ENCODE data around the gene ATP12A. TPM values are rescaled to one million over a fixed set of nuclear protein-coding genes. Genes with fewer than 3 reads are reported as not detected.

ATP12A gene
- total and polyA plus RNA-seq, 4 experiments from 2014 or later, result not detected

GRCh38 chr13:24741016-24741662 lies 60.9 kb downstream of the ATP12A start:
- H3K4me1 ChIP-seq (ENCODE audit: insufficient read depth, low read length), result no peaks in the 10 kb centered on the region
- intact Hi-C loops (cut with micrococcal nuclease), result no loop called here
- ChIA-PET CTCF (ENCODE audit: partially characterized antibody) (interaction anchor here (1.0 kb wide), 1 partner anchor 12 kb away, joined by 4 read pairs; no protein-coding TSS in a partner anchor), POLR2A (ENCODE audit: partially characterized antibody) (no interaction called here)
- Mint-ChIP-seq H3K4me3 (no peak overlapping the region), H3K4me1 (no peaks in the 10 kb centered on the region), H3K27me3 (peaks cover 5 to 14% of the 10 kb centered on the region in 2 donors), H3K36me3 (no peaks in the 10 kb centered on the region), H3K9me3 (peaks cover 0 to 2% (median 0%) of the 10 kb centered on the region in 8 donors), H3K27ac (no peak overlapping the region)
- no peaks in the 10 kb centered on the region for H3K27me3 ChIP-seq (ENCODE audit: insufficient read depth, low read length)
- H3K36me3 ChIP-seq (ENCODE audit: insufficient read depth, low read length), result no peaks in the 10 kb centered on the region
- H3K27ac ChIP-seq (ENCODE audit: low read depth, low read length), result no peak overlapping the region
- no peak overlapping the region for H3K4me3 ChIP-seq (ENCODE audit: low read length in 2 of 2)
- DNase-seq, result no peak
- H3K9me3 ChIP-seq (ENCODE audit: control insufficient read depth in 1 of 2, low read length in 2 of 2), result no peaks in the 10 kb centered on the region

- Histone ChIP-seq H3K4me3 (ENCODE audit: low read length in 2 of 2) (no peak overlapping the region), H3K4me1 (ENCODE audit: insufficient read depth, low read length) (no peaks in the 10 kb centered on the region), H3K27ac (ENCODE audit: low read depth, low read length) (no peak overlapping the region), H3K36me3 (ENCODE audit: insufficient read depth, low read length) (no peaks in the 10 kb centered on the region), H3K27me3 (ENCODE audit: insufficient read depth, low read length) (no peaks in the 10 kb centered on the region), H3K9me3 (ENCODE audit: control insufficient read depth in 1 of 2, low read length in 2 of 2) (no peaks in the 10 kb centered on the region)
- Mint-ChIP-seq H3K36me3 (no peaks in the 10 kb centered on the region), H3K4me3 (no peak overlapping the region), H3K9me3 (peaks cover 0 to 2% (median 0%) of the 10 kb centered on the region in 8 donors), H3K27ac (no peak overlapping the region), H3K4me1 (peaks cover 0 to under 1% (median 0%) of the 10 kb centered on the region in 4 donors), H3K27me3 (peaks cover 7 to 15% of the 10 kb centered on the region in 2 donors)
- CTCF ChIA-PET (ENCODE audit: partially characterized antibody), result no interaction called here
- intact Hi-C loops (cut with micrococcal nuclease), result no loop called here
- DNase-seq, result no peak
- POLR2A ChIA-PET (ENCODE audit: partially characterized antibody), result no interaction called here
Observed at GRCh38 chr13:24741791-24742190, 61.6 kb downstream of the ATP12A start.

GRCh38 chr13:24742294-24742693 lies 62.1 kb downstream of the ATP12A start:
- Histone ChIP-seq H3K36me3 (ENCODE audit: insufficient read depth, low read length) (no peaks in the 10 kb centered on the region), H3K4me1 (ENCODE audit: insufficient read depth, low read length) (no peaks in the 10 kb centered on the region), H3K9me3 (ENCODE audit: control insufficient read depth in 1 of 2, low read length in 2 of 2) (no peaks in the 10 kb centered on the region), H3K4me3 (ENCODE audit: low read length in 2 of 2) (no peak overlapping the region), H3K27ac (ENCODE audit: low read depth, low read length) (no peak overlapping the region), H3K27me3 (ENCODE audit: insufficient read depth, low read length) (no peaks in the 10 kb centered on the region)
- Mint-ChIP-seq H3K27me3 (peaks cover 10 to 20% of the 10 kb centered on the region in 2 donors), H3K36me3 (no peaks in the 10 kb centered on the region), H3K27ac (no peak overlapping the region), H3K9me3 (peaks cover 0 to 2% (median 0%) of the 10 kb centered on the region in 8 donors), H3K4me1 (peaks cover 3 to 5% (median 4%) of the 10 kb centered on the region in 4 donors), H3K4me3 (no peak overlapping the region)
- CTCF ChIA-PET (ENCODE audit: partially characterized antibody), result interaction anchor here (0.9 kb wide), 1 partner anchor 33 kb away, joined by 3 read pairs; no protein-coding TSS in a partner anchor
- POLR2A ChIA-PET (ENCODE audit: partially characterized antibody), result no interaction called here
- intact Hi-C loops (cut with micrococcal nuclease), result no loop called here
- DNase-seq, result no peak

GRCh38 chr13:24742977-24743376 lies 62.8 kb downstream of the ATP12A start:
- Mint-ChIP-seq H3K36me3 (no peaks in the 10 kb centered on the region), H3K27me3 (peaks cover 12 to 22% of the 10 kb centered on the region in 2 donors), H3K9me3 (peaks cover 0 to 2% (median 0%) of the 10 kb centered on the region in 8 donors), H3K4me1 (peaks cover 4 to 9% (median 6%) of the 10 kb centered on the region in 4 donors), H3K27ac (no peak overlapping the region), H3K4me3 (no peak overlapping the region)
- CTCF ChIA-PET (ENCODE audit: partially characterized antibody), result interaction anchor here (0.9 kb wide), 1 partner anchor 34 kb away, joined by 3 read pairs; no protein-coding TSS in a partner anchor
- Histone ChIP-seq H3K4me1 (ENCODE audit: insufficient read depth, low read length) (no peaks in the 10 kb centered on the region), H3K27ac (ENCODE audit: low read depth, low read length) (no peak overlapping the region), H3K9me3 (ENCODE audit: control insufficient read depth in 1 of 2, low read length in 2 of 2) (no peaks in the 10 kb centered on the region), H3K27me3 (ENCODE audit: insufficient read depth, low read length) (no peaks in the 10 kb centered on the region), H3K4me3 (ENCODE audit: low read length in 2 of 2) (no peak overlapping the region), H3K36me3 (ENCODE audit: insufficient read depth, low read length) (no peaks in the 10 kb centered on the region)
- no peak for DNase-seq
- intact Hi-C loops (cut with micrococcal nuclease), result no loop called here
- POLR2A ChIA-PET (ENCODE audit: partially characterized antibody), result no interaction called here

GRCh38 chr13:24744247-24744646 lies 64.0 kb downstream of the ATP12A start:
- Histone ChIP-seq H3K27me3 (ENCODE audit: insufficient read depth, low read length) (no peaks in the 10 kb centered on the region), H3K4me3 (ENCODE audit: low read length in 2 of 2) (no peak overlapping the region), H3K36me3 (ENCODE audit: insufficient read depth, low read length) (no peaks in the 10 kb centered on the region), H3K9me3 (ENCODE audit: control insufficient read depth in 1 of 2, low read length in 2 of 2) (no peaks in the 10 kb centered on the region), H3K4me1 (ENCODE audit: insufficient read depth, low read length) (no peaks in the 10 kb centered on the region), H3K27ac (ENCODE audit: low read depth, low read length) (no peak overlapping the region)
- Mint-ChIP-seq H3K9me3 (no peaks in the 10 kb centered on the region), H3K4me3 (no peak overlapping the region), H3K27ac (no peak overlapping the region), H3K4me1 (peaks cover 5 to 12% (median 9%) of the 10 kb centered on the region in 4 donors), H3K27me3 (peaks cover 20 to 28% of the 10 kb centered on the region in 2 donors), H3K36me3 (no peaks in the 10 kb centered on the region)
- no peak for DNase-seq
- CTCF ChIA-PET (ENCODE audit: partially characterized antibody), result no interaction called here
- intact Hi-C loops (cut with micrococcal nuclease), result no loop called here
- POLR2A ChIA-PET (ENCODE audit: partially characterized antibody), result no interaction called here

GRCh38 chr13:24745516-24745860 lies 65.3 kb downstream of the ATP12A start:
- no peak for DNase-seq
- peaks cover 5 to 12% (median 9%) of the 10 kb centered on the region in 4 donors for H3K4me1 Mint-ChIP-seq
- H3K27ac ChIP-seq (ENCODE audit: low read depth, low read length), result no peak overlapping the region
- H3K27me3 ChIP-seq (ENCODE audit: insufficient read depth, low read length), result no peaks in the 10 kb centered on the region
- H3K4me1 ChIP-seq (ENCODE audit: insufficient read depth, low read length), result no peaks in the 10 kb centered on the region
- H3K9me3 Mint-ChIP-seq, result no peaks in the 10 kb centered on the region
- POLR2A ChIA-PET (ENCODE audit: partially characterized antibody), result no interaction called here
- H3K36me3 Mint-ChIP-seq, result no peaks in the 10 kb centered on the region
- intact Hi-C loops (cut with micrococcal nuclease), result no loop called here
- no peak overlapping the region for H3K27ac Mint-ChIP-seq
- H3K27me3 Mint-ChIP-seq, result peaks cover 27 to 32% of the 10 kb centered on the region in 2 donors
- no peak overlapping the region for H3K4me3 ChIP-seq (ENCODE audit: low read length in 2 of 2)
- CTCF ChIA-PET (ENCODE audit: partially characterized antibody), result interaction anchor here (0.6 kb wide), 1 partner anchor 16 kb away, joined by 3 read pairs; no protein-coding TSS in a partner anchor
- H3K36me3 ChIP-seq (ENCODE audit: insufficient read depth, low read length), result no peaks in the 10 kb centered on the region
- no peaks in the 10 kb centered on the region for H3K9me3 ChIP-seq (ENCODE audit: control insufficient read depth in 1 of 2, low read length in 2 of 2)
- peak overlapping the region in 3 of 8 donors; percentile 22 to 64 (median 25) for H3K4me3 Mint-ChIP-seq

- Mint-ChIP-seq H3K36me3 (no peaks in the 10 kb centered on the region), H3K27ac (no peak overlapping the region), H3K4me3 (no peak overlapping the region), H3K9me3 (no peaks in the 10 kb centered on the region), H3K4me1 (peaks cover 5 to 12% (median 9%) of the 10 kb centered on the region in 4 donors), H3K27me3 (peaks cover 31 to 35% of the 10 kb centered on the region in 2 donors)
- no peaks in the 10 kb centered on the region for H3K9me3 ChIP-seq (ENCODE audit: control insufficient read depth in 1 of 2, low read length in 2 of 2)
- no peak overlapping the region for H3K4me3 ChIP-seq (ENCODE audit: low read length in 2 of 2)
- ChIA-PET CTCF (ENCODE audit: partially characterized antibody) (interaction anchor here (0.6 kb wide), 1 partner anchor 16 kb away, joined by 3 read pairs; no protein-coding TSS in a partner anchor), POLR2A (ENCODE audit: partially characterized antibody) (no interaction called here)
- no peaks in the 10 kb centered on the region for H3K27me3 ChIP-seq (ENCODE audit: insufficient read depth, low read length)
- DNase-seq, result no peak
- H3K27ac ChIP-seq (ENCODE audit: low read depth, low read length), result no peak overlapping the region
- intact Hi-C loops (cut with micrococcal nuclease), result no loop called here
- H3K36me3 ChIP-seq (ENCODE audit: insufficient read depth, low read length), result no peaks in the 10 kb centered on the region
- H3K4me1 ChIP-seq (ENCODE audit: insufficient read depth, low read length), result no peaks in the 10 kb centered on the region
Observed at GRCh38 chr13:24745861-24746617, 65.8 kb downstream of the ATP12A start.
